ENCODE measurements around the gene SYDE2. TPM values are rescaled to one million over a fixed set of nuclear protein-coding genes. Genes with fewer than 3 reads are reported as not detected.

SYDE2 gene
- total RNA-seq, 3 donors from 2014 or later, result 9.0 to 42.1 (median 9.9) TPM

DNA sequence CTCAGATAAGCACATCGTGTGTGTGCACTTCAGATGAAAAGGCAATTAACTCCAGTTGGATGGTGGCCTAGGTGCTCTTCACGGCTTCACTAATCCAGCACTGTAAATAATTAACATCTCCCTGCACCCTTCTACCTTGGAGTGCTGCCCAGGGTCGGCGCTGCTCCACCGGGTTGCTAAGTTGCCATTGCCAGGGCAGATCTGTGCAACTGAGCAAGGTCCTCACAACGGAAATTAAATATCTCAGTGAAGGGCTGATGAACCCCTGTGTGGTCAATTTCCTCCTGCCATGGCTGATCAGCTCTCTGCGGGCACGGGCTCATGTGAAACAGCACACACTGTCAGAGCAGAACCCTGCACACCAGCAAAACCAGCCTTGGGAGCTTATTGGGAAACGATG, 63.2 kb downstream of the SYDE2 start:
- peak; percentile 83 to 89 (median 89) for DNase-seq
- intact Hi-C loops (cut with DNase I, micrococcal nuclease), result no loop called here
- peak; percentile 91 for ATAC-seq
- H3K36me3 ChIP-seq (ENCODE audit: low read depth), result no peaks in the 10 kb centered on the region
- TF ChIP-seq, protein P1, sequence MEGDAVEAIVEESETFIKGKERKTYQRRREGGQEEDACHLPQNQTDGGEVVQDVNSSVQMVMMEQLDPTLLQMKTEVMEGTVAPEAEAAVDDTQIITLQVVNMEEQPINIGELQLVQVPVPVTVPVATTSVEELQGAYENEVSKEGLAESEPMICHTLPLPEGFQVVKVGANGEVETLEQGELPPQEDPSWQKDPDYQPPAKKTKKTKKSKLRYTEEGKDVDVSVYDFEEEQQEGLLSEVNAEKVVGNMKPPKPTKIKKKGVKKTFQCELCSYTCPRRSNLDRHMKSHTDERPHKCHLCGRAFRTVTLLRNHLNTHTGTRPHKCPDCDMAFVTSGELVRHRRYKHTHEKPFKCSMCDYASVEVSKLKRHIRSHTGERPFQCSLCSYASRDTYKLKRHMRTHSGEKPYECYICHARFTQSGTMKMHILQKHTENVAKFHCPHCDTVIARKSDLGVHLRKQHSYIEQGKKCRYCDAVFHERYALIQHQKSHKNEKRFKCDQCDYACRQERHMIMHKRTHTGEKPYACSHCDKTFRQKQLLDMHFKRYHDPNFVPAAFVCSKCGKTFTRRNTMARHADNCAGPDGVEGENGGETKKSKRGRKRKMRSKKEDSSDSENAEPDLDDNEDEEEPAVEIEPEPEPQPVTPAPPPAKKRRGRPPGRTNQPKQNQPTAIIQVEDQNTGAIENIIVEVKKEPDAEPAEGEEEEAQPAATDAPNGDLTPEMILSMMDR (IDR thresholded peaks at IDR 0.05), result no peak
- H3K4me3 ChIP-seq, result peak overlapping the region; percentile 9
- H3K4me1 ChIP-seq (ENCODE audit: low read depth), result peaks cover 32% of the 10 kb centered on the region
- no peaks in the 10 kb centered on the region for H3K9me3 ChIP-seq

DNA sequence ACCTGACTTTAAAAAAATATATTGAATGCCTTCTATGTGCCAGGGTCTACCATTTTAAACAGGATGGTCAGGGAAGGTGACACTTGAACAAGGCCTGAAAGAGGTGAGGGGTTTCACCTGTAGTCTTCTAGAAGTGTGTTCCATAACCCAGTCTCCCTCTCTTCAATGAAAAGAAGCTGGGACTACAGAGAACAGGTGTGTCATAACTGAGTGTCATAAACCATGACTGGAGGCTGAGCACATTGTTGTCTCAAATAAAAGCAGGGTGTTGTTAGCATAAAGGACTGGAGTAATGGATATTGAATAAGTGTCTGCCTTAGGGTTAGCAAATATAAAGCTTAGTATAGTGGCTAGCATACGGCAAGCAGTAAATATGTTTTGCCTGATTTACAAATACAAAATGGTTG, 65.4 kb downstream of the SYDE2 start:
- H3K9me3 ChIP-seq, result no peaks in the 10 kb centered on the region
- intact Hi-C loops (cut with DNase I, micrococcal nuclease), result no loop called here
- H3K4me3 ChIP-seq, result no peak overlapping the region
- DNase-seq (peak in 1 of 3 donors; percentile 22), ATAC-seq (peak; percentile 91)
- no peaks in the 10 kb centered on the region for H3K36me3 ChIP-seq (ENCODE audit: low read depth)
- TF ChIP-seq, protein P1 (IDR thresholded peaks at IDR 0.05), result no peak
- peaks cover 32% of the 10 kb centered on the region for H3K4me1 ChIP-seq (ENCODE audit: low read depth)

GRCh38 chr1:85134583-85135391, 66.0 kb downstream of the SYDE2 start:
- ATAC-seq (peak; percentile 70), DNase-seq (no peak)
- Histone ChIP-seq H3K4me1 (ENCODE audit: low read depth) (peaks cover 32% of the 10 kb centered on the region), H3K9me3 (no peaks in the 10 kb centered on the region), H3K36me3 (ENCODE audit: low read depth) (no peaks in the 10 kb centered on the region), H3K4me3 (no peak overlapping the region)
- intact Hi-C loops (cut with DNase I, micrococcal nuclease), result no loop called here
- TF ChIP-seq, protein P1 (IDR thresholded peaks at IDR 0.05), result no peak

DNA sequence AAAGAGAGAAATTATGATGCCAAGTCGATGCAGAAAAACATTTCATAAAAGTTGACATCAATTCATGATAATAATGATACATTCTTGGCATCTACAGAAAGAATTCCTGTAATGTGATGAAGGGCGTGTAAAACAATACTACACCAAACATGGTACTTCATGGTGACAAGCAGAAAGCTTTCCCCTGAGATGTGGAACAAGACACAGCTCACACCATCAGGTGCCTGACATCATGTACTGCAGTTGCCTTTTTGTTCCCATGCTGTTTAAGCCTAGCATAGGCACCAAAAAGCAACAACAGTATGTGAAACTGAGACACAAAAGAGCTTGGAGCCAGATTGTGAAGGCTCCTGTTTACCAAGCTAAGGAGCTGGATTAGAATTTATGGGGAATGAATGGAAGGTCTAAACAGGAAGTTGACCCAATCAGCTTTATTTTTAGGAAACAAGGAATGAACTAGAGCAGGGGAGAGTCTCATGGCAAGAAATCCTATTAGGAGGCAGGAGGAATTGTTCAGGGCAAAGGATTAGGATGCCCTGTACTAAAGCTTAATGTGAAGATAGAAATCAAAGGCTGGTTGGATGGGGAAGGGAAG, 67.2 kb downstream of the SYDE2 start:
- peaks cover 32% of the 10 kb centered on the region for H3K4me1 ChIP-seq (ENCODE audit: low read depth)
- no peak overlapping the region for H3K4me3 ChIP-seq
- intact Hi-C loops (cut with DNase I, micrococcal nuclease), result no loop called here
- ATAC-seq (no peak), DNase-seq (no peak)
- H3K9me3 ChIP-seq, result no peaks in the 10 kb centered on the region
- no peaks in the 10 kb centered on the region for H3K36me3 ChIP-seq (ENCODE audit: low read depth)
- TF ChIP-seq, protein P1 (IDR thresholded peaks at IDR 0.05), result no peak

- DNase-seq (no peak), ATAC-seq (no peak)
- Histone ChIP-seq H3K4me3 (no peak overlapping the region), H3K9me3 (no peaks in the 10 kb centered on the region), H3K4me1 (ENCODE audit: low read depth) (peaks cover 23% of the 10 kb centered on the region), H3K36me3 (ENCODE audit: low read depth) (no peaks in the 10 kb centered on the region)
- intact Hi-C loops (cut with DNase I, micrococcal nuclease), result no loop called here
- TF ChIP-seq, protein P1 (IDR thresholded peaks at IDR 0.05), result no peak
These were observed 68.6 kb downstream of the SYDE2 start for GRCh38 chr1:85132078-85132720.

Measured in mucosa of descending colon (tissue), 3 donors.